ENCODE data around the gene LRRN3. TPM values are rescaled to one million over a fixed set of nuclear protein-coding genes. Genes with fewer than 3 reads are reported as not detected.

Gene LRRN3
- not detected for total RNA-seq (ENCODE audit: unreplicated experiment)
- long read RNA-seq = 0 reads

- H3K27me3 Mint-ChIP-seq (ENCODE audit: unreplicated experiment) = peaks cover 1% of the 10 kb centered on the region
- H3K27ac Mint-ChIP-seq (ENCODE audit: unreplicated experiment) = no peak within 1 kb of the TSS
- H3K4me3 Mint-ChIP-seq (ENCODE audit: unreplicated experiment) = no peak within 1 kb of the TSS
- no peaks in the 10 kb centered on the region for H3K9me3 Mint-ChIP-seq (ENCODE audit: unreplicated experiment)
- no peak for DNase-seq (ENCODE audit: low spot score)
- peaks cover 9% of the 10 kb centered on the region for H3K4me1 Mint-ChIP-seq (ENCODE audit: unreplicated experiment)
- no peaks in the 10 kb centered on the region for H3K36me3 Mint-ChIP-seq (ENCODE audit: low read depth, unreplicated experiment)
- no peak for TF ChIP-seq CTCF (IDR thresholded peaks at IDR 0.05; ENCODE audit: unreplicated experiment)
These were observed at the start of gene LRRN3 for GRCh38 chr7:111090846-111091245. Gene LRRN3 (plus strand): TSS chr7:111091127. CDS start chr7:111122773, 31,646 bp downstream.

DNA sequence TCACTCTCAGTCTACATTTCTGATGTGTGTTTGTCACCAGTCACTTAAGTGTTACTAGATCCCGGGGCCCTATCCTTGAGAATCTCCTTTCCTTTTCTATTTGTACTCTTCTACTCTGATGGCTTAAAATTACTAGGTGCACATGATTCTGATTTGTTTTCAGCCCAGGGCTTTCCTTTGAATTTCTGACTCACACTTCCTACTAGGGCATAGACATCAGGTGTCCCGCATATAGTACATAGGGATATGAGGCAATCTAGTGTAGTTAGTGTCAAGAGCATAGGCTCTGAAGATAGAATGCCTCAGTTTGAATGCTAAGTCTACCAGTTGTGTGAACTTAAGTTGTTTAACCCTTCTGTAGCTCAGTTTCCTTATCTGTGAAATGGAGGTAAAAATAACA, 49.4 kb upstream of the LRRN3 start:
- no peak for DNase-seq (ENCODE audit: low spot score)
- Mint-ChIP-seq H3K27ac (ENCODE audit: unreplicated experiment) (no peak overlapping the region), H3K9me3 (ENCODE audit: unreplicated experiment) (no peaks in the 10 kb centered on the region), H3K36me3 (ENCODE audit: low read depth, unreplicated experiment) (no peaks in the 10 kb centered on the region), H3K4me1 (ENCODE audit: unreplicated experiment) (no peaks in the 10 kb centered on the region), H3K27me3 (ENCODE audit: unreplicated experiment) (peaks cover 2% of the 10 kb centered on the region), H3K4me3 (ENCODE audit: unreplicated experiment) (no peak overlapping the region)
- TF ChIP-seq CTCF (IDR thresholded peaks at IDR 0.05; ENCODE audit: unreplicated experiment) = no peak

- TF ChIP-seq CTCF (IDR thresholded peaks at IDR 0.05; ENCODE audit: unreplicated experiment) = no peak
These were observed 48.1 kb upstream of the LRRN3 start for GRCh38 chr7:111042842-111043241.

GRCh38 chr7:111043561-111043960, 47.4 kb upstream of the LRRN3 start:
- Mint-ChIP-seq H3K4me3 (ENCODE audit: unreplicated experiment) (no peak overlapping the region), H3K4me1 (ENCODE audit: unreplicated experiment) (no peaks in the 10 kb centered on the region), H3K27ac (ENCODE audit: unreplicated experiment) (no peak overlapping the region), H3K27me3 (ENCODE audit: unreplicated experiment) (peaks cover 2% of the 10 kb centered on the region), H3K9me3 (ENCODE audit: unreplicated experiment) (no peaks in the 10 kb centered on the region), H3K36me3 (ENCODE audit: low read depth, unreplicated experiment) (no peaks in the 10 kb centered on the region)
- no peak for TF ChIP-seq CTCF (IDR thresholded peaks at IDR 0.05; ENCODE audit: unreplicated experiment)
- DNase-seq (ENCODE audit: low spot score) = no peak

More at GRCh38 chr7:111042842-111043241, 48.1 kb upstream of the LRRN3 start:
- no peak overlapping the region for H3K27ac Mint-ChIP-seq (ENCODE audit: unreplicated experiment)
- H3K4me3 Mint-ChIP-seq (ENCODE audit: unreplicated experiment) = no peak overlapping the region
- no peaks in the 10 kb centered on the region for H3K9me3 Mint-ChIP-seq (ENCODE audit: unreplicated experiment)
- H3K27me3 Mint-ChIP-seq (ENCODE audit: unreplicated experiment) = peaks cover 2% of the 10 kb centered on the region
- DNase-seq (ENCODE audit: low spot score) = no peak
- H3K4me1 Mint-ChIP-seq (ENCODE audit: unreplicated experiment) = no peaks in the 10 kb centered on the region
- no peaks in the 10 kb centered on the region for H3K36me3 Mint-ChIP-seq (ENCODE audit: low read depth, unreplicated experiment)

- no peaks in the 10 kb centered on the region for H3K36me3 Mint-ChIP-seq (ENCODE audit: low read depth, unreplicated experiment)
- H3K4me1 Mint-ChIP-seq (ENCODE audit: unreplicated experiment) = no peaks in the 10 kb centered on the region
- H3K9me3 Mint-ChIP-seq (ENCODE audit: unreplicated experiment) = no peaks in the 10 kb centered on the region
- peaks cover 2% of the 10 kb centered on the region for H3K27me3 Mint-ChIP-seq (ENCODE audit: unreplicated experiment)
- H3K4me3 Mint-ChIP-seq (ENCODE audit: unreplicated experiment) = no peak overlapping the region
- no peak for TF ChIP-seq CTCF (IDR thresholded peaks at IDR 0.05; ENCODE audit: unreplicated experiment)
- no peak for DNase-seq (ENCODE audit: low spot score)
- no peak overlapping the region for H3K27ac Mint-ChIP-seq (ENCODE audit: unreplicated experiment)
These were observed 45.5 kb upstream of the LRRN3 start for GRCh38 chr7:111045449-111045848.

All from endothelial cell (in vitro differentiated cells).